Activated CD8-positive, alpha-beta memory T cell treated with anti-CD3 and anti-CD28 coated beads, Interleukin-2, amount 50 U/mL, for 24 hours (primary cell): ENCODE measurements around the gene AXL.
A peak's percentile ranks its signal among the peaks of the same experiment; 100 is the strongest.
"Not testable (repeated sequence)": the region's sequence is repeated elsewhere in the genome, so short reads cannot be mapped to it uniquely, and the experiment has no call there.

ENCODE experiments used
- DNase-seq: peaks from one replicate; pipeline ENCODE4 v3.0.0-alpha.2; 2020; ENCODE audit errors: extremely low read depth

Gene AXL

DNA sequence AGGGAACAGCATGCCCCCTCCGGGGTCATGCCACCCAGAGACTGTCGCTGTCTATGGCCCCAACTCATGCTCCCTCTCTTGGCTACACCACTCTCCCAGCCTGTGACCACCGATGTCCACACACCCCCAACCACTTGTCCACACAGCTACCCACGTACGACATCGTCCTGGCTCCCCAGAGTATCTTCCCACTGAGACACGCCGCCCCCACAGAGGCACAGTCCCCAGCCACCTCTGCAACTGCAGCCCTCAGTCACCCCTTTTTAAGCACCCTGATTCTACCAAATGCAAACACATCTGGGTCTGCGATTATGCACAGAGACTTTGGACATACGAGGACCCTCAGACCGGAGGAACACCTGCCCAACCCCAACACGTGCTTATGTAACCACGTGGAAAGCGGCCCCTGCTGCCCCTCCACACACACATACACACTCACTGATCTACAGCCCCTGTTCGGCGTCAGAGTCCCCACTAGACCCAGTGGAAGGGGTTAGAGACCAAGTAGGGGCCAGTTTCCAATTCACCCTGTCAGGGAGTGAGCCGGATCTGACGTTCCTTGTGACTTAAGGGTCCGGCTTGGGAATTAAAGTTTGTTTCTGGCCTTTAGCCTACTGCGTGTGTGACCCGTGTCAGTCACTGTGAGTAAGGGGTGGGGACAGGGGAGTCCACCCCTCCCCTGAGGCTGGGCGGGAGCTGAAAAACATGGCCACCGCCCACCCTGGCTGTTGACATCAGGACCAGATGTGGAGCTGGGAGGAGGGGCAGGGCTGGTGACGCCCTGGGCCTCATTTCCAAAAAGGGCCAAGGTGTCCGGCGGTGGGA, 11.9 kb upstream of the AXL start:
- no peak for DNase-seq

DNA sequence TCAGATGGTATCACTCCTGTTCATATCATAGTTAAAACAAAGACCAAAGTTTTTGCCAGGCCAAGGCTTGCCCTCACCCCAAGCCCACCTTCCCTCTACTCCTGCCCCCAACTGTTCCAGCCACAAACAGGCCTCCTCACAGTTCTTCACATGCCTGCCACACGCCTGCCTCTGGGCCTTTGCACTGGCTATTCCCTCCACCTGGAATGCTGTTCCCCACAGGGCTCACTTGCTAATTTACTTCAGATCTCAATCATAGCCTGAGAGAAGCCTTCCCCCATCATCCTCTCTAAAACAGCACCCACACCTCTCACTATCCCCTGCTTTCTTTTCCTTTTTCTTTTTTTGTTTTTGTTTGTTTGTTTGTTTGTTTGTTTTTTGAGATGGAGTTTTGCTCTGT, 4.9 kb upstream of the AXL start:
- DNase-seq: no peak

DNA sequence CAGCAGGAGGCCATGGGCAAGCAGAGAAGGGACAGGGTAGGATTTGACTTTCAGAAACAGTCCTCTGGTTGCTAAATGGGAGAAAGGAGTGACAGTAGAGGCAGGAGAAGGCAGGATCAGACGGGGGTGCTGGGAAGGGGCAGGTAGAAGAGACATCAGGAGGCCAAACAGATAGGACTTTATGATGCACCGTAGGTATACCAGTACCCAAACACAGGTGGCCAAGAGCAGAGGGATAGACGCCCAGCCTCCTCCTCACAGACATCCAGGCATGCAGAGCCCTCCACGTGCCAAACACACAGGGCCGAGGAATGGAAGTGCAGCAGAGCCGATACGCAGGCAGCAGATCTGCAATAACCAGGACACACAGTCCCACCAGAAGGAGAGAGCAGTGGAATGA, 1.3 kb upstream of the AXL start:
- no peak for DNase-seq

DNA sequence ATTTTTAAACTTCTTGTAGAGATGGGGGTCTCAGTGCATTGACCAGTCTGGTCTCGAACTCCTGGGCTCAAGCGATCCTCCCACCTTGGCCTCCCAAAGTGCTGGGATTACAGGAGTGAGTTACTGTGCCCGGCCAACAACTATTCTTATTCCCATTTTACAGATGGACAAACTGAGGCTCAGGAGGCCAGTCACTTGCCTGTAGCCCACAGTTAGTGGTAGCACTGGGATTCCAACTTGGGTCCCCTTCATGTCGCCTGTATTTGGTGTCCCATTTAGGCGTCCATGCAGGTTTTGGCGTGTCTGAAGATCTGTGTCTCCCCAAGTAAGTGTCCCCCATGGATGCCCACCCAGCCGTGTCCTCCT, 791 bp upstream of the AXL start:
- no peak for DNase-seq

DNA sequence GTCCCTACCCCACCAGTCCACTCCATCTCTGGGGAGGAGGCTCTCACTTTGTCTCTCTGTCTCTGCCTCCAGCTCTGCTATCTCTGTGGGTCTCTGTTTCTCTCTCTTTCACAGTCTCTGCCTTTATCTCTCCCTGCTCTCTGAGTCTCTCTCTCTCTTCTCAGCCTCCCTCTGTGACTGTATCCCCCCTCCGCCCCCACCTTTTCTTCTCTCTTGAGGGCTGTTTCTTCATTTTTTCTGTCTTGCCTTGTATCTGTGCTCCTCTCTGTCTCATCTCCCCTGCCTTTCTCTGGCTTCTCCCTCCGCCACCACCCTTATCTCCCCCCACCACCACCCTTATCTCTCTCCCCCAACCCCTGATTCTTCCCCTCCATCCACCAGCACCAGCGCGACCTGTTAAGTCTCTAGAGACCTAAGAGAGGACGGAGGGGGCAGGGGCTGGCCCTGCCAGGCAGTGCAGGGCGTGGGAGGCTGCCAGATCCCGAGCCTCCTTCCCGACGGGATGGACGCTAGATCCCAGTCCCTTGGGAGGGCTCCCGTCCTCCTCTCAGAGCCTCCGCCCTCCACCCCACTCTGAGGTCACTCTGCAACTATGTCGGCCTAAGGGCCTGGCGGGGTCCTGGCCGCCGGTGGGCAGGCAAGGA, 1.0 kb downstream of the AXL start:
- DNase-seq: no peak

DNA sequence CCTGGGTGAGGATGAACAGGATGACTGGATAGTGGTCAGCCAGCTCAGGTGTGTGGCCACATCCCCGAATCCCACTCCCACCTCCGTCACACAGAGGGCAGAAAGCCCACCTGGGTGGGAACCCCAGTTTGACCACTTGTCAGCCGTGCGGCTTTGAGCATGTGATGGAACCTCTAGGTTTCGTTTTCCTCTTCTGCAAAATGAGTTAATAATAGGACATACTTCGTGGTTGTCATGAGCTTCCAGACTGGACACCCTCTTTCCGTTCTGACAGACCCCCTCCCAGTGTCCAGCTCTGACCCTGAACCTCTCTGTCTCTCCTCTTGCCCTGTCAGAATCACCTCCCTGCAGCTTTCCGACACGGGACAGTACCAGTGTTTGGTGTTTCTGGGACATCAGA, 1.8 kb downstream of the AXL start:
- no peak for DNase-seq

DNA sequence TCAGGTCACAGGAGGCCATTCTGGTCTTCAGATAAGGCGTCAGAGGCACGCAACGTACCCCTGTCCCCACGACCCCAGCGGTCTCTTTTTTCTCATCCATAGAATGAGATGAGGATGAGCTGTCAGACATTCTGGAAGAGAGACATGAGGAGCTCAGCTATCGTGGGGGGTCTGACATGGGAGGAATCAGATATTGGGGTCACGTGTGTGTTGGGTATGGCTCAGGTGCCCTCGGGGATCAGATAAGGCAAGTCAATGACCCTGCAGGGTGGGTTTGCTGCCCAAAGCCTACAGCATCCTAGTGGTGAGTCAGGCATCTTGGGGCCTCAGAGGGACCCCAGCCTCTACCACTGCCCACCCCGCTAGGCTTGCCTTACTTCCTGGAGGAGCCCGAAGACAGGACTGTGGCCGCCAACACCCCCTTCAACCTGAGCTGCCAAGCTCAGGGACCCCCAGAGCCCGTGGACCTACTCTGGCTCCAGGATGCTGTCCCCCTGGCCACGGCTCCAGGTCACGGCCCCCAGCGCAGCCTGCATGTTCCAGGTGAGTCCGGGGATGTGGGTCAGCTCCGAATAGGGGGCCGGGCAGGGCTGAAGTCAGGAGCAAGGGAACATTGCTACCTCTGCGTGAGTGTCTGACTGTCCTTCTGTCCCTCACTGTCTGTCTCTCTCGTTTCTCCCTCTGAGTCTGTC, 2.6 kb downstream of the AXL start:
- no peak for DNase-seq

DNA sequence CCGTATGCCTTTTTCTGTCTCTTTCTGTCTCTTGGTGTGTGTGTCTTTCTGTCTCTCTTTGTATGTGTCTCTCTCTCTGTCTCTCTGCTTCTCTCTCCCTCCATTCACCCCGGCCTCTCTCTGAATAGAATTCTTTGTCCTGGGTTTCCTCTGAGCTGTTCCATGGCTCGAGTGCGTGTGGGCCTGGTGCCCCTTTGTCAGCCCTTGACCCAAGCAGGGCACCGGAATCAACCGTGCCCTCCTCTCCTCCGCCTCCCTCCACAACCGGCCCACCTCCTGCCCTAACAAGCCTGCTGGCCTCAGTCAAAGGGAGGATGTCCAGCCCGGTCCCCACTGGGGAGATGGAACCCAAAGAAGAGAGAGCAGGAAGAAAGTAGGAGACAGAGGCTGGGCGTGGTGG, 3.2 kb downstream of the AXL start:
- DNase-seq: no peak

DNA sequence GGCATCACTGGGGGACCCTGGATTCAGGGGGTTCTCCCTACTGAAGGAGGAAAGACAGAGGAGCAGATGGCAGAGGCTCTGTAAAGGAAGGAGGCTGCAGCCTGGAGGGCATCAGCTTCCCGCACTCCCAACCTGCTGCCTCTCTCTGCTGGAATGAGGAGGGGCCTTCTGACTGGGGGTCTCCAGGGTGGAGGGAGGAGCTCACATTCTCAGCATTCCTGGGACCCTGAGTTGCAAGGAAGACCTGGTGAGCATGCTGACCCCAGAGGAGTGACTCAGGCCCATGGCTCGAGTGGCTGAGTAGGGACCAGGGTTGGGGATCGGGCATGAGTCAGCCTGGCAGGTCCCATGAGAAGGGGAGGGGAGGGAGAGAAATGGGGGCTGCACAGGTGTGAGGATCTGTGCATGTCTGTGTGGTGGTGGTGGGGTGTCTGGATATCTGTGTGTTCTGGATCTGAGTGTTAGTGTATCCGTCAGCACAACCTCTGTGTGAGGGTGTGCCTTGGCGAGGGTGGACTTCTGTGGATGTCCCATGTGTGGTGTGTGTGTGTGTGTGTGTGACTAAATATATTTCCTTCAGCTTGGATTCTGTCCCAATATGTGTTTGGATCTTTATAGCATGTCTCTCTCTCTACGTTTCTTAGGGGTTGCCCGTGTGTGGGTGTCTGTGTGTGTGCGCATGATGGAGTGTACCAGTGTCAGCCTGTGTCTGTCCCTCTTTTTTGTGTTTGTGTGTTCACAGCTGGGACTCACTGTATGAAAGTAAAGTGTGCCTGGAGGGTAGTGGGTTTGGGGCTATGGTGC, 4.6 kb downstream of the AXL start:
- DNase-seq: no peak

DNA sequence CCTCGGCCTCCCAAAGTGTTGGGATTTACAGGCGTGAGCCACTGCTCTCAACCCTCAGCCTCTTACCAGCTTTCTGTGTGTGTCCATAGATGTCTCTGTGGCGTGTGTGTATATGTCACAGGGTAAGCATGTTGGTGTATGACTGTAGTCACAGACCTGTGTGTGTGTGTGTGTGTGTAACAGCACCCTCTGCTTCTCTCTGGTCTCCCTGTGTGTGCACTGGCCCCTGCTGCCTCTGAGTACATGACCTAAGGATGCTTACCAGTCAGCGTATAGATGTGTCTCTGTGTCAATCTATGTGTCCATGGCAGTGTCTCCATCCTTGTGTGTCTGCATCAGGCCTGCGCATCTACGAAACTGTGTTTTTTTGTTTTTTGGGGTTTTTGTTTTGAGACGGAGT, 5.6 kb downstream of the AXL start:
- no peak for DNase-seq

DNA sequence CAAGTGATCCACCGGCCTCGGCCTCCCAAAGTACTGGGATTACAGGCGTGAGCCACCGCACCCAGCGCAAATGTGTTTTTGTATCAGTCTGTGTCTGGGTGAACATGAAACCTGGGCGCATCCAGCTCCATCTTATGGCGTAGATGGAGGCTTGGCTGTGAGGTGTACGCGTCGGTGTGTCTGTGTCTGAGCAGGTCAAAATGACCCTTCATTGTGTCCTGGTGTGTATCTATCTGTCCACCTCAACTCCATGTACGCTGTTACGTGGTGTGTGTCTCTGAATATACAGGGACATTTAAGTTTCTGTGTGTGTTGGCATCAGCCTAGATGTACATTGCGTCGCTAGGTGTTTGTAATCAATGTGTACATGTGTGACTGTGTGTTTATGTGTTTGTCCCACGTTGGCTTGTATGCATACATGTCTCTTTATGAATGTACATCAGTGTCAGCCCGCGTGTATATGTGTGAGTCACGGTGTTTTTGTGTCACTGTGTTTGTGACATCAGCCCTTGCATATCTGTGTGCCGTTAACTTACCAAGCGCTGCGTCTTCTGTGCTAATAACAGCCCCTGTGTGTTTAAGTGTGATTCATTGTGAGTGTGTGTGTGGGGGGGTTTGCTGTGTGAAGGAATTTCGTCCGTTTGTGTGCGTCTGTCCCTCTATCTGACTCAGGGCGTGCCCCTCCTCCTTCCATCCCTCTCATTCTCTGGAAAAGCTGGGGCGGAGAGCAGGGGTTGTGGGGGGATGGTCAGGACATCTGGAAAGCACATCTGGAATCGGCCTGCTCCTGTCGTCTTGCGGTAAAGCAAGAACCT, 6.4 kb downstream of the AXL start:
- DNase-seq: peak; percentile 31

DNA sequence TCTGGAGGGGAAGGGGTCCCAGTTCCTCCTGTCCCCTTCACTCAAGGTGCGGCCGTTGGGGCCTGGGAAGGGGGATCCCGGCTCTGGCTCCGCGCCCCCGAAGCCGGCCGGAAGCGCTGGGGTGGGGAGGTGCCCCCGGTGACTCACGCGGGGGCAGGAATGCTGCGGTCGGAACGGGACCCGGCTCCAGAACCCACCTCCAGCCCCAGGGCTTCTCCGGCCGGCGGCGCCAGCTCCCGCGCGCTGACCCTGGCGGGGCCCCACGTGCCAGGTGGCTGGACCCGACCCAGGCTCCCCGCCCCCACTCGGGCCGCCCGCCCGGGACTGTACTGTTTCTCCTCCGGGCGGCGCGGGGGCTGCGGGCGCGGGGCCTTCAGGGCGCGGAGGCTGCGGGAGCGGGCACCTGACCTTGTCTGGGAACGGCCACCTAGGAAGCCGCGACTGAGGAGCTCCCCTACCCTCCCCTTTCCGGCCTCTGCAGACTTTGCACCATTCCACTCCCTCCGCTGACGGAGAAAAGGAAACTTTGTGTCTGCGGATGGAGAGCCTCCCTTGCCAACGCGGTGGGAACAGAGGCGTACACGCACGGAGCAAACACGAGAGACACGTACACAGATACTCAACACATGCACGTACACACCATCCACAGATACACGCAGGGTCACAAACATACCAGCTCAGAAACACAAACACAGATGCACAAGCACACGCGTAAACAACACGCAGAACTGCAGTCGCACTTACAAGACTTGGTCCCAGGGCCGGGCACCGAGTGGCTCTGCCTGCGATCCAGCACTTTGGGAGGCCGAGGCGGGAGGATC, 7.2 kb downstream of the AXL start:
- DNase-seq: no peak

DNA sequence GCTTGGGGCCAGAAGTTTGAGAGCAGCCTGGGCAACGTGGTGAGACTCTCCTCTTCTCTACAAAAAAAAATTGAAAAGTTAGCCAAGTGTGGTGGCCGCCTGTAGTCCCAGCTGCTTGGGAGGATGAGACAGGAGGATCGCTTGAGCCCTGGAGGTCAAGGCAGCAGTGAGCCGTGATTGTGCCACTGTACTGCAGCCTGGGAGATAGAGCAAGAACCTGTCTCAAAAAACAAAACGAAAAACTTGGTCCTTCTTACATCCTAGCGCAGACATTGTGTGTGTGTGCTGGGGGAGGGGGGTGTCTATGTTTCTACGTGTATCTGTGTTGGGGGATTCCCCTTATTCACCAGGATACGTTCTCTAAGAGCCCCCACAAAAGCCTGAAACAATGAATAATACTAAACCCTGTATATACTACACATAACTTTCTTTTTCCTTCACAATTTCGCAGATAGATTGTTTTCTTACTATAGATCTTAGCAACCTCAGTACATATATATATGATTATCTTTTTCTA, 7.9 kb downstream of the AXL start:
- DNase-seq: no peak

DNA sequence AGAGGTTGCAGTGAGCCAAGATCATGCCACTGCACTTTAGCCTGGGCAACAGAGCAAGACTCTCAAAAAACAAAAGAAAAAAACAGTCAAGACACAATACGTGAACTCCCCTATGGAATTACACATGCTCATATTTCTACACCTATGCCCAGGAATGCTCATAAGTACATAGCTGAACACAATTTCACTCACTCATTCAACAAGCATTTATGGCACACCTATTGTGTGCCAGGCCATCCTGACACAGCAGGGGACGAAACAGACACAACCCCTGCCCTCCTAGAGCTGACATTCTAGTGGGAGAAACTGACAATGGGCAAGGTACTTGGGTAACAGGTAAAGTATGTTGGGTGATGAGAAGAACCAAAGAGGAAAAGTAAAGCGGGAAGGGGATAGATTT, 9.5 kb downstream of the AXL start:
- no peak for DNase-seq

DNA sequence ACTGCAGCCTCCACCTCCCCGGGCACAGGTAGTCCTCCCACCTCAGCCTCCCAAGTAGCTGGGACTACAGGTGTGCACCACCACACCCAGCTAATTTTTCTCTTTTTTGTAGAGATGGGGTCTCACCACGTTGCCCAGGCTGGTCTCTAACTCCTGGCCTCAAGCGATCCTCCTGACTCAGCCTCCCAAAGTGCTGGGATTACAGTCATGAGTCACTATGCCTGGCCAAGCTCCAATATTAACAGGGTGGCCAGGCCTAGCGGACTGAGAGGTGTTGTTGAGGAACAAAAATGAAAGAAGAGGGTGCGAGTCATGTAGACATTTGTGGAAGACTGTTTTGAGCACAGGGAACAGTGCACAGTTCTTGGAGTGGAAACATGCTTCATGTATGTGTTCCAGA, 10.3 kb downstream of the AXL start:
- DNase-seq: not testable (repeated sequence)

DNA sequence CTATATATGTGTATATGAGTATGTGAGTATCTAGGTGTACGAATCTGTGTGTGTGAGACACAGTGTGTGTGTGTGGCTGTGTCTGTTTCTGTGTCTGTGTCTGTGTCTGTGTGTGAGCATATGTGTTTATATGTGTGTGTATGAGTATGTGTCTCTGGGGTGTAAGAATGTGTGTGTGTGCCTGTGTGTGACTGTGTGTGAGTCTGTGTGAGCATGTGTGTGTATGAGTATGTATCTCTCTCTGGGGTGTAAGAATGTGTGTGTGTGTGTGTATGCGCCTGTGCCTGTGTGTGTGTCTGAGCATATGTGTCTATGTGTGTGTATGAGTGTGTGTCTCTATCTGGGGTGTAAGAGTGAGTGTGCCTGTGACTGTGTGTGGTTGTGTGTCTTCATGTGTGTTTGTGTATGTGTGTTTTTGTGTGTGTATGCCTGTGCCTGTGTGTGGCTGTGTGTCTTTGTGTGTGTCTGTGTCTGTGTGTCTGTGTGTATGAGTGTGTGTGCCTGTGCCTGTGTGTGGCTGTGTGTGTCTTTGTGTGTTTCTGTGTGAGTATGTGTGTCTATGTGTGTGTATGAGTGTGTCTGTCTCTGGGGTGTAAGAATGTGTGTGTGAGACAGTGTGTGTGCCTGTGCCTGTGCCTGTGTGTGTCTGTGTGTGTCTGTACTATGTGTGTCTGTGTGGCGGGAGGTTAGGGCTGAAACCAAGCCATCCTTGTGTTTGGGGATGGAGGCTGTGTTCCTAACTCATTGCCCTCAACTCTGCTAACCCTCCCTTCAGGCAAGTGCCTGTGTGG, 11.2 kb downstream of the AXL start:
- DNase-seq: no peak

DNA sequence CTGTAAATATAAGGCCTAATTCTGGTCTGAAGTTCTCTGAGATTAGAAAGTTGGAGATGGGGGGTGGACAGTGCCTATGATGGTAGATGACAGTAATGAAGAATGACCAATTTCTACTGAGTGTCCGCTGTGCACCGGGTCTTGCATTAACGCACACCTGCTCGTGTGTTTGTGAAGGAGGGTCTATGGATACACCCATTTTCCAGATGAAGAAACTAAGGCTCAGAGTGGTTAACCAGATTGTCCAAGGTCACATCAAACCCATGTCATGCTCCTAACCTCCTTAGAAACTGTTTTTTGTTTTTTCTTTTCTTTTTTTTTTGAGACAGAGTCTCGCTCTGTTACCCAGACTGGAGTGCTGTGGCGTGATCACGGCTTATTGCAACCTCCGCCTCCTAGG, 13.7 kb downstream of the AXL start:
- no peak for DNase-seq

DNA sequence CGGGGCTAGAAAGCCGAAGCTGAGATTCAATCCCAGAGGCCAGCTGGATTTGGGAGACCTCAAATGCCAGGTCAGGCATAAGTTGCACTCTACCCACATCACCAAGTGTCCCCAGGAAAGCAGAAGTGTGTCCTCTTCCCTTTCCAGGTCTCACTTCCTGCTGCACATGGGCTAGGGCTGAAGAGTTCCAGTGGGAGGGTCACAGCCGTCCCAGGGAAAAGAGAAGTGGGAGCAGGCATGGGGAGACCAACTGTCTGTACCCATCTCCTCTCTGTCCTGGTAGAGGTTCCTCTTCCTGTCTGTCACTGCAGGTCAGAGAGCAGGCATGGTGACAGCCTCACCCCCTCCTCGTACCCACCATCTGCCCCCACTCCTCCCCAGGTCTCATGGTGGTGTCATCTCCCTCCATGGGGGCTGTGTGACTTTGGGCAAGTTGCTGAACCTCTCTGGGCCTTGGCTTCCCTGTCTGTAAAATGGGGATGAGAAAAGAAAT, 14.8 kb downstream of the AXL start:
- no peak for DNase-seq

DNA sequence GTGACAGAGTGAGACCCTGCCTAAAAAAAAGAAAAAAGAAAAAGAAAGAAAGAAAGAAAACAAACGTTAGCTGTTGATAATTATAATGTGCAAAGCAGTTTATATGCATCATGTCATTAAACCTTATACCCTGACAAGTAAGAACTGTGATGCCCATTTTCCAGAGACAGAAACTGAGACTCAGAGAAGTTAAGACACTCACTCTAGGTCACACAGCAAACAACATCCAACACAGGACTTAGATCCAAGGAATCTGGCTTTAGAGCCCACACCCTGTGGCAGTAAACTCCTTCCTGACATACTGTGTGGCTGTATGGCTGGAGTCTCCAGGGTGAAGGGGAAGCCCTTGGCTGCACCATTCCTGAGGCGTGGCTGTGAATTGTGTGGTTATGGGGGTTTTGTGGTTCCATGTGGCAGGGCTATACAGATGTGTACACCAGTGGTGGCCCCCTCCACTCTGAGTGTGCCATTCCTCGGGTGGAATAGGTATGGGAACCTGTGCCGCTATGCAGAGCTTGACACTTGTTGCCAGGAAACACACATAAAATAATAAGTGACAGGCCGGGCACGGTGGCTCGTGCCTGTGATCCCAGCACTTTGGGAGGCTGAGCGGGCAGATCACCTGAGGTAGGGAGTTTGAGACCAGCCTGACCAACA, 15.6 kb downstream of the AXL start:
- no peak for DNase-seq
